ES-I3 (cell line): Measurements from ENCODE around the gene CRB2.

Experiments
- H3K36me3 ChIP-seq: 2 replicates; pipeline ENCODE4 v1.6.1; 2013; ENCODE audit warnings: mild to moderate bottlenecking, low read length, control low read depth, moderate library complexity; ENCODE audit not compliant: insufficient read depth
- H3K4me1 ChIP-seq: 2 replicates; pipeline ENCODE4 v1.6.1; 2013; ENCODE audit warnings: mild to moderate bottlenecking, control low read depth, low read length; ENCODE audit not compliant: insufficient read depth
- H3K9ac ChIP-seq: 2 replicates; pipeline ENCODE4 v1.6.1; 2013; ENCODE audit warnings: low read depth, mild to moderate bottlenecking, low read length, moderate library complexity
- H3K9me3 ChIP-seq: 2 replicates; pipeline ENCODE4 v1.6.1; 2013; ENCODE audit warnings: mild to moderate bottlenecking, low read length, moderate library complexity; ENCODE audit not compliant: control insufficient read depth, insufficient read depth

The CRB2 gene

DNA sequence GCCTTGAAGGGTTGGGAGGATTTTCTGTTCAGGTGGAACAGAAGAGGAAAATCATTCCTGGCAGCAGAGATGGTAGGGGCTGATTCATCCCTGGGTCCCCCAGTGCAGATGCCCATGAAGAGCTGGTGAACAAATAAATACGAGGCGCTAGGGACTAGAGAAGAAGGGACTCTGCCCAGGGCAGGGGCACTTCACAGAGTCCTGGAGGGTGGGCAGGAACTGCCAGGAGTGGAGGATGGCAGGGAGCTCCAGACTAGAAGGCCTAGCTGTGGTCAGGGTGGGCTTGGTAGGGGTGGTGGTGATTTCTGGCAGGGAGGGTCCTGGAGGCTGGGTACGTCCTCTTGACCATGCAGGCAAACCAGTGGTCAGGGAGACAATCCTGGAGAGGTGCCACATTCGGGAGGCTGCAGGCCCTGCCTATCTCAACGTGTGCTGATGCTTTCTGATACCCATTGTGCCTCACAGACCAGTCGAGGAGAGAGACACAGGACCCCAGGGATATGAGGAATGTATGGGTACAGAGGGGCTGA, 69.9 kb downstream of the CRB2 start:
- peaks cover 29% of the 10 kb centered on the region for H3K4me1 ChIP-seq
- H3K9me3 ChIP-seq: no peaks in the 10 kb centered on the region
- no peak overlapping the region for H3K9ac ChIP-seq
- H3K36me3 ChIP-seq: no peaks in the 10 kb centered on the region

- H3K9me3 ChIP-seq: no peaks in the 10 kb centered on the region
- H3K36me3 ChIP-seq: no peaks in the 10 kb centered on the region
- no peak overlapping the region for H3K9ac ChIP-seq
- peaks cover 27% of the 10 kb centered on the region for H3K4me1 ChIP-seq
Measured at GRCh38 chr9:123426406-123426805, 70.4 kb downstream of the CRB2 start.
